ENCODE measurements around the gene CCDC6. TPM values are rescaled to one million over a fixed set of nuclear protein-coding genes. Genes with fewer than 3 reads are reported as not detected.
A peak's percentile ranks its signal among the peaks of the same experiment; 100 is the strongest.
"Not testable (repeated sequence)": the region's sequence is repeated elsewhere in the genome, so short reads cannot be mapped to it uniquely, and the experiment has no call there.

CCDC6 gene
- total RNA-seq, 1 donor from 2014 or later, result 64.5 TPM

DNA sequence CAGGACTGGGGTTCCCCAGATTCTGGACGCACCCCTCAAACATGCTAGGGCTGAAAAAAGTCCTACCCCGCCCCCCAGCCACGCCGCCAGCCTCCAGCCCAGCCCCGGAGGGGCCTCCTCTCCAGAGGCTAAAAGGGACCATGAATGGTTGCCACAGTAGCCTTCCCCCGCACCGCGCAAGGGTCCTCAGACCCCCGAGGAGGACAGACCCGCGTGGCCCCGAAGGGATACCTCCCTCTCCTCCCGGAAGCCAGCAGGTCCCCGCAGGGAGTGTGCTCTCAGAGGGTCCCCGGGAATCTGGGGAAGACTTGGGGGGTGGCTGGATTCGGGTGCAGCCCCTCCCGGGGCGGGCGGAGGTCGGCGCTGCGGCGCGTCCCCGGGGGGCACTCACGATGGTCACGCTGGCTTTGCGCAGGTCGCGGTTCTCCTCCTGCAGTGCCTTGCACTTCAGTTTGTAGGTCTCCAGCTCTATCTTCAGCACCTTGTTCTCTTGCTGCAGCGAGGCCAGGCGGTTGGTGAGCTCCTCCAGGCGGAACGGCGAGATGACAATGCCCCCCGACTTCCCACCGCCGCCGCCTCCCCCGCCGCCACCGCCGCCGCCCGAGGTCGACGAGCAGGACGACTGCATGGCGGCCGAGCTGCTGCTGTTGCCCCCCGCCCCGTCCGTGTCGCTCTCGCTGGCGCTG lies 482 bp downstream of the CCDC6 start:
- peak; percentile 48 for DNase-seq (ENCODE audit: low spot score)

- peak; percentile 49 for DNase-seq (ENCODE audit: low spot score)
Measured at GRCh38 chr10:59905066-59905730, 1.2 kb downstream of the CCDC6 start.

DNA sequence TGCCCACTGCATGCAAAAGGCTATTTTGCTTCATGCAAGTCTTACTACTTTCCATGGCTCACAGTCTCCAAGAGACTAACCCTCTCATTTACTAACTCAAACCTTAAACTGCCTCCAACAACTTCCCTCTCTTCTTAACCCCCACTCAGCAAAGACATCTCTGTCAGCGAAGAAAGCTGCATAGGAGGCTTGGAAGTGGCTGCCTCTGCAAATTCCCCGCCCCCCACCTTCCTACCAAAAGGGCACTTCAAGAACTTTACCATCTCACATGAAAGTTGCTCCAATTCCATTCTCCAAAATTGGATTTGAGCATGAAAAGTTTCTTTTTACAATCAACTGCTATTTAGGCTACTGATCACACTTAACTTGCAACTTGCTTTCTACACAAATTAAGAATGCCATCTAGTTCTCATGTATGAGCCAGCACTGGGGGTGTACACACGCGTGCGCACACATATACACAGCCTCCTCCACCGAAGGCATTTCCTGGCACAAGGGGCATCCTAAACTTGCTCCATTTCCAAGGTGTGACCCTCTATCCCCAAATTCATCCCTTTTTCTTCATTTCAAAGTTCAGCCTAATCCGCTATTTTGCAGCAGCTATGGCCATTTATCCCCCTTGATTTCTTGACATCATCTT lies 1.8 kb downstream of the CCDC6 start:
- no peak for DNase-seq (ENCODE audit: low spot score)

DNA sequence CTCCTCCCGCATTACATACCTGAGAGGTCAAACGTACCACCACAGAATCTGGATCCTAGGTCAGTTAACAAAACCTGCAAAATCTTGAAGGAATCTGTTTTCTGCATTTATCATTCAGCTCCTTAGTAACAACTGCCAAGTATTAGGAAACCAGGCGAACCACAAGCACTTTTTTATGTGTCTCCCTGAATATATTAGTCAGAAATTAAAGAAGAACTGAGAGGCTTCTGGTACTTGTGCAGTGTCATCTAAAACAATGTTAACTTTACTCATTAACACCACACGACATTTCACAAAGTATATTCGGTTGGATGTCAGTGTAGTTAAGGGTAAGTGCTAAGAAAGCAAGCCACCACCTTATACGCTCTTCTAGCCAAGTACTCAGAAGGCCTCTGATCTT lies 2.5 kb downstream of the CCDC6 start:
- no peak for DNase-seq (ENCODE audit: low spot score)

DNA sequence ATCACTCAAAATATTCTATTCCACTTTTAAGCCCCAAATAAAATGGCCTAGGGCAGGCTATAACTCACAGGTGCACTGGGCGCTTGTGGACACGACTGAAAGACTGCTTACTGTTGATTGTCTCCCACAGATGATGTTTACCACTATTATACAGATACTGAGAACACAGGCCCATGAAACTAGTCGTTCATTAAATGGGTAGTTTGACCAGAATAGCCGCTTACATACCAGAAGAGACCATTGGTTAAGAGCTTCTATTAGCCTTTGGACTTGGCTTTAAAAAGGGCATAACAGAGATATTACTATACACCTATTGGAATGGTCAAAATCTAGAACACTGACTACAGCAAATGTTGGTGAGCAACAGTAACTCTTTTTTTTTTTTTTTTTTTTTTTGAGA lies 4.3 kb downstream of the CCDC6 start:
- no peak for DNase-seq (ENCODE audit: low spot score)

DNA sequence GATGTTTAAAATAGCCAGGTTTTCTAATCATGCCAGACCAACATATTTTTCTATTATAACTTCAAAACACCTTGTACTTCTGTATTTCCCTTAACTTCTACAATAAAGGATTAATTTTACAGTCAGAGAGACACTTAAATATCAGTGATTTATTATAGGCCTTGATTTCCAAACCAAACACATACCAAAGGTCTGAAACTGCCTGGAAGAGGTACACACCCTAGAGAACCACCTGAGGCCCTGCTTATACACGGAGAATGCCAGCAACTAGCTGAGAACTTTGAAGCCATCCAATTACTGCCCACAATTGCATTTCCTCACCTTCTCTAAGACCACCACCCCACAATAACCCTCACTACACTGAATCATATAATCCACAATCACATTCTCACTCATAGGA lies 4.9 kb downstream of the CCDC6 start:
- no peak for DNase-seq (ENCODE audit: low spot score)

DNA sequence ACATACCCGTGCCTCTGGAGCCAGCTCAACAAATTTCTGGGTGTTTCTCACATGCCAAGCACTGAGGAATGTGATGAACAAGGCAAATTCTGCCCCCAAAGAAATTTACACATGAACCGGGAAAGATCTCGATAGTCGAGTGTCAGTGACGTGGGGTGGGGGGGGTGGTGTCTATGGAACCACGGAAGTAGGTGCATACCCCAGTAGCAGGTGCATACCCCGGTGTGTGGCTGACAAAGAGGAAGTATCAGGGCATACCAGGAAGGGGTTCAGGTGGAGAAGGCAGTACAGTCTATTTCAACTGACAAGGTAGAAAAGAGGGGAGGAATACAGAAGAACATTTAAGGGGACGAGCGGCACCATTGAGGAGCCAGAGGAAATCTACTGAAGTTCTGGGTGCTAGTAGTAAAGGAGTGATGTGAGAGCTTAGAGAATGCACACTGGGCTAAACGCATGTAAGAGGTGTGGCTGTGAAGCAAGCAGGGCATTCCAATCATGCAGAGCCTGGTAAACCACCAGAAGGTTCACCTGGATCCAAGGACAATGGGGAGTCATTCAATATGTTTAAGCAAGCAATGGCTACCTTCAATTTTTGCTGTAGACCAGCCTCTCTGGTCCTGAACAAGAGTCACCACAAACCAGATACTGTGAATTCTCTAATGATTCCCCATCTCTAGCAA lies 6.2 kb downstream of the CCDC6 start:
- DNase-seq (ENCODE audit: low spot score), result no peak

DNA sequence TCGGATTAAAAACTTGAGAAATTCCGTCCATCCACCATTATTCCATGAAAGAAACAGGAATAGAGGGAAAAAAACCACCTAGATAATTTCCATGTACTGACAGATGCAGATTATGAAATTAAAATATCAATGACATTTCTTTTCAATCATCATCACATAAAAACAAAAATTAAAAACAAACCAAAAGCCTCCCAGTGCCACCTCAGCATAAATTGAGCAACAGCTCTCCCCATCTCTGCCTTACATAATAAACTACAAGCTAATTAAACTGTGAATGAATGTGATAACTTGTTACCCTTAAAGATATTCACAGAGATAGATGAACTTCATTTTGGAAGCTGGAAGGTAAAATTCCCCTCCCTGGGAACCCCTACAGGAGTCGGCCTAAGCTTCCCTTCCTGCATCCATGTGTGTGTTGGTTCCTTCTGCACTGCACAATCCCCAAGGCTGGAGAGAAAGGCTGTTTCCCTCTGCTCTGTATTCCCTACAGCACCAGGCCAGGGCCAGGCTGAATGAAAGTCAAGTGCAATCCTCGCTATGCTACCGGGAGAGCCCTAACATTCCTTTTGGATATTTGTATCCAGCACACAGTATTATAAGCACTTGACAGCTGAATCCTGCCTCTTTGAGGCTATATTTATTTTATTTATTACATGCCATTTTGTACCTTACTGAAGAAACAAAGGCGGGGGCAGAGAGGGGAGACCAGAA lies 8.1 kb downstream of the CCDC6 start:
- DNase-seq (ENCODE audit: low spot score), result no peak

GRCh38 chr10:59896191-59896590 lies 10.2 kb downstream of the CCDC6 start:
- DNase-seq (ENCODE audit: low spot score), result no peak

DNA sequence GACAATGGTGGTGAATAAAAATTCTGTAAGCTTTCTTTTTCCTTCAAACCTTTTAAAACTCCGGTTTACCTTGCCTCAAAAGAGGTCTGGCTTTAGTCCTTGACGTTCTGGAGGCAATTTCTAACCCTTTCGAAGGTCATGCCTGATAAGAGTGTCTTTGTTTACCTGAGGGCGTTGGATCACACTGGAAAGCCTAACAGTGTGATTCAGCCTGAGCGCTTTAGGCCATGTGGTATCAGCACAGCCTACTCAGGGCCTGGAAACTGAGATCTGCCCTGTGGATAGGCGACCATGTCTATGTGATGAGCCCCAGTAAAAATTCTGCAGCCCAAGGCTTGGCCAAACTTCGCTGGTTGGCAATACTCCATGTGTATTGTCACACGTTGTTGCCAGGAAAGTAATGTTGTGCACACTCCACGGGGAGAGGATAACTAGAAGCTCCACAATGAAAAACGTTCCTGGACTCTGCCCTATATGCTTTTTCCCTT lies 10.7 kb downstream of the CCDC6 start:
- DNase-seq (ENCODE audit: low spot score), result no peak

DNA sequence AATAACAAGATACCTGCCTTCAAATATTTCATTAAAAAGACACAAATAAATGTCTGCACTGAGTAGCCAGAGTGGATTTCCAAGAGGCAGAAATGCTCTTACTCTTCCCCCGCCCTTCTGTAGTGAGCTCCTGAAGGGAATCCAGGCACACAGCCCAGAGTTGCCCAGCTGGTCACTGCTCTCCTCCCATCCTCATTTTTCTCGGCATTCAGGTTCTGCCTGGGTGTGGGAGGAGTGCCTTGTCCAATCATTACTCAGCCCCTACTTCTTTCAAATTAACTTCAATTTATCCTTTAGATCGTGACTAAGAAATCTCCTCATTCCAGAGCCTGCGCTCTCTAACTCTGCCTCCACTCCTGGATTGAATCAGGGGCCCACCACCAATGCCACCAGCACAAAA lies 12.2 kb downstream of the CCDC6 start:
- peak; percentile 70 for DNase-seq (ENCODE audit: low spot score)

- no peak for DNase-seq (ENCODE audit: low spot score)
Measured at GRCh38 chr10:59892697-59893096, 13.7 kb downstream of the CCDC6 start.

- DNase-seq (ENCODE audit: low spot score), result no peak
Measured at GRCh38 chr10:59891936-59892335, 14.4 kb downstream of the CCDC6 start.

DNA sequence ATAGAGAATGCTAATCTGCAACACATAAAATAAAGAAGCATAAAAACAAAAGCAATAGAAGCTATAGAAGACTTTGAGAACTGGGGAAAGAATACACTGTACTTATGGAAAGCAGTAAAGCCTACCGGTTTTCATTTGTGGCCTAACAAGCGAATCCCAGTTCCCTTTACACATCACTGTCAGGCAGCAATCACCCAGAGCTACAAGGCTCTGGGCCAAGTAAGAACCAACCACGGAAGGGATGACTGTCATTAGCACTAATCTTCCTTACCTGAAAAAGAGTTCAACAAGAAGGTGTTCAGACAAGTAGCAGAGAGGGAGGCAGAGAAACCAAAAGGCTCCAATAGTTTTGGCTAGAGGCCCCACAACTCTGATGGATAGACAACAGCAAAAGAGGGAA lies 15.0 kb downstream of the CCDC6 start:
- no peak for DNase-seq (ENCODE audit: low spot score)

DNA sequence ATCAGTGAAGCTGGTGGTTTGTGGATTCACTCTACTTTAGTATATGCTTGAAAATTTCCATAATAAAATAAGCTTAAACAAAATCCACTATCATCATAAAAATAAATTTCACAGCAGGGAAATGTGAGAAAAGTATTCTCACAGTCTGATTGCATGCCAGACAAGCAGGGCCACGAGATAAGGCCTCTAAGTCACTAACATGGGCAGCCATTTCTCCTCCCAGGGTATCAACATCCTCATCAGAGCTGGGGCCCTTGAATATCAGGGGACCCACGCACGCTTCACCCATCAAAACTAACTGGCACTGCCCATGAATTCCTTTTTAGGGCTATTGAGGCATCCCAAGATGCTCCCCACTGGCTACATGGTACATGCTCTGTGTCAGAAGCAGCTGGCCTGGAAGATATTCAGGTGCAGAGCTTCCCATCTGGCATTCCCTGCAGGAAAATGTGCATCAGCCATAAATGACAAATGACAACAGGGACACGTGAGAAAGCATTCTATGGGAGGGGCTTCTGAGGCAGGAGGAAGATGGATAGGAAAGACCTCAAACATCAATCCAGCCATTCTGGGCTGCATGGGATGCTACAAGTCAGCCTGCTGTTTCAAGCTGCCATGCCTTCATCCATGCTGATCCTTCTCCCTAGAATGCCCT lies 17.4 kb downstream of the CCDC6 start:
- no peak for DNase-seq (ENCODE audit: low spot score)

- DNase-seq (ENCODE audit: low spot score), result no peak
Measured at GRCh38 chr10:59887972-59888640, 18.2 kb downstream of the CCDC6 start.

DNA sequence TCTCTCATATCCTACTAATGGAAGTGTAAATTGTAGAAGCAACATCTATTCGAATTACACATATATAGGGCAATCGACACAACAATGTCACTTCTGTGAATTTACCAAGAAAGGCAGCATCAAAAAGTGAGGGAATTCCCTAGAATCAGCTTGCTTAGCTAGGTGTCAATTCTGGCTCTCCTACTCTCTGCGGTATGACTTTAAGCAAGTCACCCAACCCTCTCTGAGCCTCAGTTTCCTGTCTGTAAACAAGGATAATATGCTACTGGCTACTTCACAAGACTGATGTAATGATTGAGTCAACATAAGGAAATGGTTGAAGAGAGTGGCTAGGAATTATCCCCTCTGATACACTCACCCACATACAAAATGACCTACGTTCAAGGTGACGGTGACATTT lies 19.4 kb downstream of the CCDC6 start:
- DNase-seq (ENCODE audit: low spot score), result no peak

- DNase-seq (ENCODE audit: low spot score), result no peak
Measured at GRCh38 chr10:59885430-59886134, 20.8 kb downstream of the CCDC6 start.

DNA sequence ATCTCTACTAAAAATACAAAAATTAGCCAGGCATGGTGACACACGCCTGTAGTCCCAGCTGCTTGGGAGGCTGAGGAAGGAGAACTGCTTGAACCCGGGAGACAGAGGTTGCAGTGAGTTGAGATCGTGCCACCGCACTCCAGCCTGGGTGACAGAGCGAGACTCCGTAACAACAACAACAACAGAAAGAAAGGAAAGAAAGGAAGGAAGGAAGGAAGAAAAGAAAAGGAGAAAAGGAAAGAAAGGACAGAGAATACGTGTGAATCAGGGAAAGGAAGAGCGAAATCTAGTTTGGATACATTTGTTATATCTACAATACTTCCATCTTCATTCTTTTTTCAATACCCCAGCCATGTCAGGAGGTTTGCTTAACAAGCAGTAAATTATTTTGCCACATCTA lies 21.5 kb downstream of the CCDC6 start:
- DNase-seq (ENCODE audit: low spot score), result not testable (repeated sequence)

- no peak for DNase-seq (ENCODE audit: low spot score)
Measured at GRCh38 chr10:59881640-59882039, 24.7 kb downstream of the CCDC6 start.

Data from ureter (tissue), 1 donor.